ELR (cell line): Measurements from ENCODE around the gene SPEM1.
"Not testable (repeated sequence)": the region's sequence is repeated elsewhere in the genome, so short reads cannot be mapped to it uniquely, and the experiment has no call there.

ENCODE experiments used
- DNase-seq: peaks from one replicate; pipeline ENCODE4 v3.0.0-alpha.2; 2015; ENCODE audit warnings: low read depth

The SPEM1 gene

DNA sequence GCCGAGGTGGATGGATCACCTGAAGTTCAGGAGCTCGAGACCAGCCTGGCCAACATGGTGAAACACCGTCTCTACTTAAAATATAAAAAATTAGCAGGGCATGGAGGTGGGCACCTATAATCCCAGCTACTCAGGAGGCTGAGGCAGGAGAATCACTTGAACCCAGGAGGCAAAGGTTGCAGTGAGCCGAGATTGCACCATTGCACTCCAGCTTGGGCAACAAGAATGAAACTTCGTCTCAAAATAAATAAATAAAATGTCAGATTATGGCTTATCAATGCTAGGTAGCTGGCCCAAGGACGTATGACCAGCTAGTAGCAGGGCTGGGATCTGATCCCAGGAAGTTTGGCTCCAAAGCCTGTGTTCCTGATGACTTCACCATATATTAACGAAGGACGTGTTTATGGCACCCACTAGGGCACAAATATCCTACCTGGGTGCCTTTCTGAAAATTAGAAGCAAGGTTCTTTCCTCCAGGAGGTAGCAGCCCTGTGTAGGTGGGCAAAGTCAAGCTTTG is 50.4 kb downstream of the SPEM1 start:
- not testable (repeated sequence) for DNase-seq
